ENCODE results near the gene NR6A1.

Gene NR6A1

GRCh38 chr9:124808246-124808956 is 37.3 kb upstream of the NR6A1 start:
- H3K9ac ChIP-seq (ENCODE audit: low read depth, low read length): no peak overlapping the region
- no peaks in the 10 kb centered on the region for H3K9me3 ChIP-seq (replicated peaks; ENCODE audit: low read length)
- H3K4me3 ChIP-seq (ENCODE audit: low read length): no peak overlapping the region
- H3K36me3 ChIP-seq (ENCODE audit: insufficient read depth, low read length): no peaks in the 10 kb centered on the region
- no peaks in the 10 kb centered on the region for H3K27me3 ChIP-seq (ENCODE audit: control insufficient read depth, insufficient read depth, low read length)
- H3K4me2 ChIP-seq (ENCODE audit: low read length): no peak overlapping the region
- H3K4me1 ChIP-seq (ENCODE audit: control insufficient read depth, insufficient read depth, low read length): peaks cover 44% of the 10 kb centered on the region

DNA sequence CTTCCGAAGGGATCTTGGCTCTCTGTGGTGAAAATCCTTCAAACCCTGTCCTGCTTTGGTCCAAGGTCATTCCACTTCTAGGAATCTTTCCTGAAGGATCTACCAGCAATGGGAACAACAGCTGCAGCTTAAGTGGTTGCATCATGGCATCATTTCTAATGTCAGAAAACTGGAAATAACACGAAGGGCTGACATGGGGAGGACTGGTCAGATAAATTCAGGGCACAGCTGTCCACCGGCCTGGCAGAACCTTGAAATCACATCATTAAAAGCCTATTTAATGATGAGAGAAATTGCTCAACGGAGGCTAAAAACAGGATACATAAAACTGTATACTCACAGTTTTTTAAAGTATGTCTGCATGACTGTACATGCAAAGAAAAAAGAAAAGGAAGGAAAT is 34.1 kb upstream of the NR6A1 start:
- no peaks in the 10 kb centered on the region for H3K27me3 ChIP-seq (ENCODE audit: control insufficient read depth, insufficient read depth, low read length)
- H3K9ac ChIP-seq (ENCODE audit: low read depth, low read length): no peak overlapping the region
- H3K4me3 ChIP-seq (ENCODE audit: low read length): no peak overlapping the region
- no peaks in the 10 kb centered on the region for H3K9me3 ChIP-seq (replicated peaks; ENCODE audit: low read length)
- H3K36me3 ChIP-seq (ENCODE audit: insufficient read depth, low read length): no peaks in the 10 kb centered on the region
- no peak overlapping the region for H3K4me2 ChIP-seq (ENCODE audit: low read length)
- H3K4me1 ChIP-seq (ENCODE audit: control insufficient read depth, insufficient read depth, low read length): peaks cover 27% of the 10 kb centered on the region

- Histone ChIP-seq H3K36me3 (ENCODE audit: insufficient read depth, low read length) (no peaks in the 10 kb centered on the region), H3K4me3 (ENCODE audit: low read length) (no peak overlapping the region)
Observed at GRCh38 chr9:124803911-124804310, 32.8 kb upstream of the NR6A1 start.

GRCh38 chr9:124802426-124802825 is 31.3 kb upstream of the NR6A1 start:
- Histone ChIP-seq H3K4me1 (ENCODE audit: control insufficient read depth, insufficient read depth, low read length) (peaks cover 25% of the 10 kb centered on the region), H3K27me3 (ENCODE audit: control insufficient read depth, insufficient read depth, low read length) (no peaks in the 10 kb centered on the region), H3K4me2 (ENCODE audit: low read length) (no peak overlapping the region)

More at GRCh38 chr9:124803911-124804310, 32.8 kb upstream of the NR6A1 start:
- no peak overlapping the region for H3K4me2 ChIP-seq (ENCODE audit: low read length)
- no peaks in the 10 kb centered on the region for H3K9me3 ChIP-seq (replicated peaks; ENCODE audit: low read length)
- H3K9ac ChIP-seq (ENCODE audit: low read depth, low read length): no peak overlapping the region
- H3K27me3 ChIP-seq (ENCODE audit: control insufficient read depth, insufficient read depth, low read length): no peaks in the 10 kb centered on the region
- H3K4me1 ChIP-seq (ENCODE audit: control insufficient read depth, insufficient read depth, low read length): peaks cover 25% of the 10 kb centered on the region

DNA sequence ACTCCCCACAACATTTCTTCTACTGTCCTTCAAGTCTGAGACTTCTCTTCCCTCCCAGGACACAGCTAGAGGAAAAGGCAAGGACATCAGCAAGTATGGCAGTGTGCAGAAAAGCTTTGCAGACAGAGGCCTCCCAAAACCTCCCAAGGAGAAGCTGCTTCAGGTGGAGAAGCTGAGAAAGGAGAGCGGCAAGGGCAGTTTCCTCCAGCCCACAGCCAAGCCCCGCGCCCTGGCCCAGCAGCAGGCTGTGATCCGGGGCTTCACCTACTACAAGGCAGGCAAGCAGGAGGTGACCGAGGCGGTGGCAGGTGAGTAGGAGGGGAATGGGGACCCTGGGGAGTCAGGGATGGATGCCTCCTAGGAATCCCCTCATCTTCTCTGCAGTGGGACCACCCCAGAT is 30.2 kb upstream of the NR6A1 start:
- no peak overlapping the region for H3K9ac ChIP-seq (ENCODE audit: low read depth, low read length)
- no peaks in the 10 kb centered on the region for H3K9me3 ChIP-seq (replicated peaks; ENCODE audit: low read length)
- peaks cover 28% of the 10 kb centered on the region for H3K4me1 ChIP-seq (ENCODE audit: control insufficient read depth, insufficient read depth, low read length)
- no peaks in the 10 kb centered on the region for H3K27me3 ChIP-seq (ENCODE audit: control insufficient read depth, insufficient read depth, low read length)
- H3K4me3 ChIP-seq (ENCODE audit: low read length): no peak overlapping the region
- no peaks in the 10 kb centered on the region for H3K36me3 ChIP-seq (ENCODE audit: insufficient read depth, low read length)
- no peak overlapping the region for H3K4me2 ChIP-seq (ENCODE audit: low read length)

More at GRCh38 chr9:124802426-124802825, 31.3 kb upstream of the NR6A1 start:
- Histone ChIP-seq H3K9ac (ENCODE audit: low read depth, low read length) (no peak overlapping the region), H3K9me3 (replicated peaks; ENCODE audit: low read length) (no peaks in the 10 kb centered on the region), H3K4me3 (ENCODE audit: low read length) (no peak overlapping the region), H3K36me3 (ENCODE audit: insufficient read depth, low read length) (no peaks in the 10 kb centered on the region)

- H3K4me3 ChIP-seq (ENCODE audit: low read length): no peak overlapping the region
- H3K9me3 ChIP-seq (replicated peaks; ENCODE audit: low read length): no peaks in the 10 kb centered on the region
- H3K4me1 ChIP-seq (ENCODE audit: control insufficient read depth, insufficient read depth, low read length): peaks cover 36% of the 10 kb centered on the region
- H3K27me3 ChIP-seq (ENCODE audit: control insufficient read depth, insufficient read depth, low read length): no peaks in the 10 kb centered on the region
- H3K36me3 ChIP-seq (ENCODE audit: insufficient read depth, low read length): no peaks in the 10 kb centered on the region
- H3K4me2 ChIP-seq (ENCODE audit: low read length): peak overlapping the region; percentile 36
- H3K9ac ChIP-seq (ENCODE audit: low read depth, low read length): no peak overlapping the region
Observed at GRCh38 chr9:124800306-124801259, 29.5 kb upstream of the NR6A1 start.

GRCh38 chr9:124799274-124800006 is 28.3 kb upstream of the NR6A1 start:
- Histone ChIP-seq H3K9me3 (replicated peaks; ENCODE audit: low read length) (no peaks in the 10 kb centered on the region), H3K4me1 (ENCODE audit: control insufficient read depth, insufficient read depth, low read length) (peaks cover 26% of the 10 kb centered on the region), H3K4me3 (ENCODE audit: low read length) (no peak overlapping the region), H3K27me3 (ENCODE audit: control insufficient read depth, insufficient read depth, low read length) (no peaks in the 10 kb centered on the region), H3K36me3 (ENCODE audit: insufficient read depth, low read length) (no peaks in the 10 kb centered on the region), H3K9ac (ENCODE audit: low read depth, low read length) (no peak overlapping the region), H3K4me2 (ENCODE audit: low read length) (no peak overlapping the region)

DNA sequence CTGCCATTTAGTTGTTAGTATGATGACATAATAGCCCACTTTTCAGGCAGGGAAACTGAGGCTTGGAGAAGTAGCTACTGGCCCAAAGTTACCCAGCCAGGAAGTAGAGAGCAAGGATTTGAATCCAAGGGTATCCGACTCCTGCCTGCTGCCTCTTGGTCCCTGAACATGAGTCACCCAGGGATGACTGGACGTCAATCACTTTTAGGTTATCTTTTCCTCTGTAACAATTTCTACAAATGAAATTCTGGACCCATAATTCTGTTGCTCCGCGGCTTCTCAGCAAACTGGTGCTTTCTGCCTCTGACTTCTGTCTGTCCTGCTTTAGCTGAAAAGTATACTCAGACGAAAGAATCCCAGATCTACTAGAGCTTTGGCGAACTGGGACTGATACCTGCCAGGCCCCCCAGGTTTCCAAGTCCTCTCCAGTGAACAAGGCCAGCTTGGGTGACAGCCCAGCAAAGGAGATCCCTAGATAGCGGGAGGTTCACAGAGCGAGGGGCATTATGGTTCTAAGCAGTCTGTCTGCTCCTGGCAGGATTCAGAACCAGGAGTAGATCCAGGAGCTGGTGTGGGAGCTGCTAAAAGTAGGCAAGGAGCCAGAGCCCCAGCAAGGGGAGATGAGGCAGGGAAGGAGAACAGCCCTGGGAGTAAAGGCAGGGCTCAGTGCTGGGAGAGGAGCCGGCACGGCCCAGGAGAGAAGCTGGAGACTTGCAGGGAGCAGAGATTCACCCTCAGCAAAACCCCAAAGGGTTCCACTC is 26.4 kb upstream of the NR6A1 start:
- H3K27me3 ChIP-seq (ENCODE audit: control insufficient read depth, insufficient read depth, low read length): no peaks in the 10 kb centered on the region
- no peak overlapping the region for H3K4me3 ChIP-seq (ENCODE audit: low read length)
- peaks cover 35% of the 10 kb centered on the region for H3K4me1 ChIP-seq (ENCODE audit: control insufficient read depth, insufficient read depth, low read length)
- H3K9ac ChIP-seq (ENCODE audit: low read depth, low read length): no peak overlapping the region
- H3K36me3 ChIP-seq (ENCODE audit: insufficient read depth, low read length): no peaks in the 10 kb centered on the region
- H3K4me2 ChIP-seq (ENCODE audit: low read length): no peak overlapping the region
- H3K9me3 ChIP-seq (replicated peaks; ENCODE audit: low read length): no peaks in the 10 kb centered on the region

DNA sequence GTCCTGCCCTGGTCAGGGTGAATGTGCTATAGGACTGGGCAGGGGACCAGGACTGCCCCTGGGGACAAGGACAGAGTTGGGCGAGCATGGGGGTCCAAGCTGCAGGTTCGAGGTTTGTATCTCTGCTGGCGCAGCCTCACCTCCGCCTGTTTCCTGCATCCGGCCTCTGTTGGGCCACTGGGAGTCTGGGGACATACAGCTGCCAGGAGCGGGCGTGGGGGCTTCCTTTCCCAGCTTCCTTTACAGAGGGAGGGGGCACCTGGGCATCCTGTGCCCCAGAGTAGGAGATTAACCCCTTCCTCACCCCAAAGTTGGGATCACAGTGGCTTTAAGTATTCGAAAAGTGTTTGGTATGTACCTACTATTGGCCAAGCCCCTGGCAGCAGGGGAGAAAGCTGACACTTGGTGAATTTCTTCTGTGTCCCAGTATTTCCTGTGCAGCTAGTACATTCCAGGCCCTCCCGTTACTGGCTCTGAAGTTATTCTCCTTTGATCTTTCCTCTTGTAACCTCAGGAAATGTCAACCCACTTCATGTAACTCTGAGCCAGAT is 24.8 kb upstream of the NR6A1 start:
- Histone ChIP-seq H3K36me3 (ENCODE audit: insufficient read depth, low read length) (no peaks in the 10 kb centered on the region), H3K4me1 (ENCODE audit: control insufficient read depth, insufficient read depth, low read length) (peaks cover 33% of the 10 kb centered on the region), H3K27me3 (ENCODE audit: control insufficient read depth, insufficient read depth, low read length) (no peaks in the 10 kb centered on the region), H3K4me3 (ENCODE audit: low read length) (no peak overlapping the region), H3K9ac (ENCODE audit: low read depth, low read length) (no peak overlapping the region), H3K9me3 (replicated peaks; ENCODE audit: low read length) (no peaks in the 10 kb centered on the region), H3K4me2 (ENCODE audit: low read length) (no peak overlapping the region)

- Histone ChIP-seq H3K4me2 (ENCODE audit: low read length) (no peak overlapping the region), H3K9ac (ENCODE audit: low read depth, low read length) (no peak overlapping the region), H3K36me3 (ENCODE audit: insufficient read depth, low read length) (no peaks in the 10 kb centered on the region), H3K9me3 (replicated peaks; ENCODE audit: low read length) (no peaks in the 10 kb centered on the region), H3K27me3 (ENCODE audit: control insufficient read depth, insufficient read depth, low read length) (no peaks in the 10 kb centered on the region), H3K4me1 (ENCODE audit: control insufficient read depth, insufficient read depth, low read length) (peaks cover 27% of the 10 kb centered on the region), H3K4me3 (ENCODE audit: low read length) (no peak overlapping the region)
Observed at GRCh38 chr9:124794902-124795491, 23.9 kb upstream of the NR6A1 start.
